Suprapubic skin (tissue), 4 donors: Measurements from ENCODE around the gene PIP4K2B. TPM values are rescaled to one million over a fixed set of nuclear protein-coding genes. Genes with fewer than 3 reads are reported as not detected.

Experiments
- DNase-seq, 2 donors: peaks; one replicate each; pipeline ENCODE4 v3.0.0-alpha.2; 2019; ENCODE audit warnings: low spot score in 2 of 2
- H3K27ac ChIP-seq: fragments of 200-600 bp; sonication (generic); one replicate; pipeline ENCODE4 v1.5.1; 2019
- H3K27me3 ChIP-seq: fragments of 200-600 bp; sonication (generic); one replicate; pipeline ENCODE4 v1.5.1; 2019
- H3K36me3 ChIP-seq: fragments of 200-600 bp; sonication (generic); one replicate; pipeline ENCODE4 v1.5.1; 2019
- H3K4me1 ChIP-seq: fragments of 200-600 bp; sonication (generic); one replicate; pipeline ENCODE4 v1.5.1; 2019
- H3K4me3 ChIP-seq: fragments of 200-600 bp; sonication (generic); one replicate; pipeline ENCODE4 v1.5.1; 2019; ENCODE audit warnings: mild to moderate bottlenecking
- H3K9me3 ChIP-seq: fragments of 200-600 bp; sonication (generic); one replicate; pipeline ENCODE4 v1.5.1; 2019
- EP300 ChIP-seq: sonication (generic); formaldehyde crosslinking; IDR thresholded peaks from one replicate; pipeline ENCODE4 v1.6.1; 2017; ENCODE audit warnings: antibody characterized with exemption
- POLR2A ChIP-seq, 2 donors: fragments of 450-650 bp; IDR thresholded peaks; one replicate each; pipeline ENCODE4 v1.6.1; 2017; ENCODE audit warnings: antibody characterized with exemption in 2 of 2, mild to moderate bottlenecking in 2 of 2, moderate library complexity in 2 of 2
- POLR2AphosphoS5 ChIP-seq, 3 donors: sonication (generic); formaldehyde crosslinking; IDR thresholded peaks; one replicate each; pipeline ENCODE4 v1.6.1; 2017; ENCODE audit warnings: antibody characterized with exemption in 3 of 3
- WGBS: methylation state at CpG from one replicate; pipeline ENCODE4 v1.1.5; 2018; 5-methylcytosine and 5-hydroxymethylcytosine counted together
- total RNA-seq, 4 donors: library from RNA; depleted of rRNA; stranded (reverse); fragments of >200 nt; gene quantifications; one replicate each; pipeline ENCODE4 v1.1.0, GENCODE V29; 2016
- TF ChIP-seq, protein P1 (sequence below), 2 donors: fragments of 200-600 bp in 1 of 2; fragments of 450-650 bp in 1 of 2; sonication (generic) in 1 of 2; IDR thresholded peaks; one replicate each; pipeline ENCODE4 v1.5.1; 2016 to 2019; ENCODE audit warnings: antibody characterized with exemption in 2 of 2, mild to moderate bottlenecking in 1 of 2, moderate library complexity in 1 of 2

Gene PIP4K2B
- total RNA-seq, 4 donors from 2014 or later: 31.0 to 46.7 (median 38.6) TPM

GRCh38 chr17:38725066-38725465 is 74.3 kb downstream of the PIP4K2B start:
- whole genome bisulfite sequencing: 83% methylated on average over 10 of the region's 10 CpGs
- H3K27ac ChIP-seq: no peak overlapping the region

DNA sequence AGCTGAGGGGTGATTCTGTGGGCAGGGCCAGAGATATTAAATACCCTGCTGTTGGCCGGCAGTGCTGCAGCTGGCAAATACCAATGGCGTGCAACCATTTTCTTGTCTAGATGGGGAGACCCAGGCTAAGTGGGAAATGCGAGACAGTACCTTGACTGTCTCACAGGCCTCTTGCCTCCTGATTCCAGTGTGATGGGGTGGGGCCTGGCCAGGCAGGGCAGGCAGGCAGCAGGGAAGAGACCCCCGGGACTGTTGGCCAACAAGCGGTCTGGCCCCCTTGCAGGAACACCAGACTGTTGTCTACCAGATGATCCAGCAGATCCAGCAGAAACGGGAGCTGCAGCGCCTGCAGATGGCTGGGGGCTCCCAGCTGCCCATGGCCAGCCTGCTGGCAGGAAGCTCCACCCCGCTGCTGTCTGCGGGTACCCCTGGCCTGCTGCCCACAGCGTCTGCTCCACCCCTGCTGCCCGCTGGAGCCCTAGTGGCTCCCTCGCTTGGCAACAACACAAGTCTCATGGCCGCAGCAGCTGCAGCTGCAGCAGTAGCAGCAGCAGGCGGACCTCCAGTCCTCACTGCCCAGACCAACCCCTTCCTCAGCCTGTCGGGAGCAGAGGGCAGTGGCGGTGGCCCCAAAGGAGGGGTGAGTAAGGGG is 74.9 kb downstream of the PIP4K2B start:
- Histone ChIP-seq H3K4me1 (peaks cover 21% of the 10 kb centered on the region), H3K36me3 (peaks cover 53% of the 10 kb centered on the region), H3K9me3 (no peaks in the 10 kb centered on the region), H3K27ac (no peak overlapping the region), H3K4me3 (no peak overlapping the region), H3K27me3 (no peaks in the 10 kb centered on the region)
- DNase-seq: no peak
- TF ChIP-seq, protein P1, sequence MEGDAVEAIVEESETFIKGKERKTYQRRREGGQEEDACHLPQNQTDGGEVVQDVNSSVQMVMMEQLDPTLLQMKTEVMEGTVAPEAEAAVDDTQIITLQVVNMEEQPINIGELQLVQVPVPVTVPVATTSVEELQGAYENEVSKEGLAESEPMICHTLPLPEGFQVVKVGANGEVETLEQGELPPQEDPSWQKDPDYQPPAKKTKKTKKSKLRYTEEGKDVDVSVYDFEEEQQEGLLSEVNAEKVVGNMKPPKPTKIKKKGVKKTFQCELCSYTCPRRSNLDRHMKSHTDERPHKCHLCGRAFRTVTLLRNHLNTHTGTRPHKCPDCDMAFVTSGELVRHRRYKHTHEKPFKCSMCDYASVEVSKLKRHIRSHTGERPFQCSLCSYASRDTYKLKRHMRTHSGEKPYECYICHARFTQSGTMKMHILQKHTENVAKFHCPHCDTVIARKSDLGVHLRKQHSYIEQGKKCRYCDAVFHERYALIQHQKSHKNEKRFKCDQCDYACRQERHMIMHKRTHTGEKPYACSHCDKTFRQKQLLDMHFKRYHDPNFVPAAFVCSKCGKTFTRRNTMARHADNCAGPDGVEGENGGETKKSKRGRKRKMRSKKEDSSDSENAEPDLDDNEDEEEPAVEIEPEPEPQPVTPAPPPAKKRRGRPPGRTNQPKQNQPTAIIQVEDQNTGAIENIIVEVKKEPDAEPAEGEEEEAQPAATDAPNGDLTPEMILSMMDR (IDR thresholded peaks at IDR 0.05): no peak
- no peak for TF ChIP-seq POLR2AphosphoS5 (IDR thresholded peaks at IDR 0.05)
- TF ChIP-seq EP300: no peak
- no peak for TF ChIP-seq POLR2A (IDR thresholded peaks at IDR 0.05)
- 81% methylated on average over 3 of the region's 16 CpGs for WGBS

More at GRCh38 chr17:38725066-38725465, 74.3 kb downstream of the PIP4K2B start:
- Histone ChIP-seq H3K27me3 (no peaks in the 10 kb centered on the region), H3K36me3 (peaks cover 47% of the 10 kb centered on the region), H3K4me3 (no peak overlapping the region), H3K9me3 (no peaks in the 10 kb centered on the region), H3K4me1 (peaks cover 22% of the 10 kb centered on the region)
- TF ChIP-seq POLR2AphosphoS5 (IDR thresholded peaks at IDR 0.05): no peak
- TF ChIP-seq EP300: no peak
- TF ChIP-seq, protein P1 (IDR thresholded peaks at IDR 0.05): no peak
- TF ChIP-seq POLR2A (IDR thresholded peaks at IDR 0.05): no peak
- no peak for DNase-seq

- Histone ChIP-seq H3K4me3 (no peak overlapping the region), H3K36me3 (peaks cover 72% of the 10 kb centered on the region), H3K9me3 (no peaks in the 10 kb centered on the region), H3K27ac (no peak overlapping the region), H3K4me1 (peaks cover 10% of the 10 kb centered on the region), H3K27me3 (no peaks in the 10 kb centered on the region)
- TF ChIP-seq, protein P1 (IDR thresholded peaks at IDR 0.05): no peak
- TF ChIP-seq POLR2AphosphoS5 (IDR thresholded peaks at IDR 0.05): no peak
- no peak for TF ChIP-seq POLR2A (IDR thresholded peaks at IDR 0.05)
- no peak for TF ChIP-seq EP300
- WGBS: 91% methylated on average over 13 of the region's 16 CpGs
- DNase-seq: no peak
These were observed 77.6 kb downstream of the PIP4K2B start for GRCh38 chr17:38721802-38722201.

DNA sequence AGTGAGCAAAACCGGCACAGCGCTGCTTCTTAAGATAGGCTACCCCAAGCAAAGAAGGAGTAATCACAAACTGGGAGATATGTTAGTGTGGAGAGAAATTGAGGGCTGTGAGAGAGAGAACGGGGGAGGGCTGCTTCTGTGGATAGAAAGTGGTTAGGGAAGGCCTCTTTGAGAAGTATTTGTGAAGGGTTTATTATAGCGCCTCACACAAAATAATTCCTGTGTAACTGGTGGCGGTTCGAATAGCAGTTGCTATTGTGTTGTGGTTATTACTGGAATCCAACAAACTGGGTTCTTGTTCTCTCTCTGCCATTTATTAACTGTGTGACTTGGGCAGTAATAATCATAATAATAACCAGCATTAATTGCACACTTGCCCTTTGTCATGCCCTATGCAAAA is 78.4 kb downstream of the PIP4K2B start:
- H3K4me3 ChIP-seq: no peak overlapping the region
- no peaks in the 10 kb centered on the region for H3K27me3 ChIP-seq
- H3K9me3 ChIP-seq: no peaks in the 10 kb centered on the region
- WGBS: 83% methylated on average over 6 of the region's 6 CpGs
- peaks cover 81% of the 10 kb centered on the region for H3K36me3 ChIP-seq
- no peak overlapping the region for H3K27ac ChIP-seq
- H3K4me1 ChIP-seq: peaks cover 10% of the 10 kb centered on the region
- DNase-seq: no peak
- TF ChIP-seq EP300 (no peak), POLR2A (IDR thresholded peaks at IDR 0.05) (no peak), POLR2AphosphoS5 (IDR thresholded peaks at IDR 0.05) (no peak)
- TF ChIP-seq, protein P1 (IDR thresholded peaks at IDR 0.05): no peak

DNA sequence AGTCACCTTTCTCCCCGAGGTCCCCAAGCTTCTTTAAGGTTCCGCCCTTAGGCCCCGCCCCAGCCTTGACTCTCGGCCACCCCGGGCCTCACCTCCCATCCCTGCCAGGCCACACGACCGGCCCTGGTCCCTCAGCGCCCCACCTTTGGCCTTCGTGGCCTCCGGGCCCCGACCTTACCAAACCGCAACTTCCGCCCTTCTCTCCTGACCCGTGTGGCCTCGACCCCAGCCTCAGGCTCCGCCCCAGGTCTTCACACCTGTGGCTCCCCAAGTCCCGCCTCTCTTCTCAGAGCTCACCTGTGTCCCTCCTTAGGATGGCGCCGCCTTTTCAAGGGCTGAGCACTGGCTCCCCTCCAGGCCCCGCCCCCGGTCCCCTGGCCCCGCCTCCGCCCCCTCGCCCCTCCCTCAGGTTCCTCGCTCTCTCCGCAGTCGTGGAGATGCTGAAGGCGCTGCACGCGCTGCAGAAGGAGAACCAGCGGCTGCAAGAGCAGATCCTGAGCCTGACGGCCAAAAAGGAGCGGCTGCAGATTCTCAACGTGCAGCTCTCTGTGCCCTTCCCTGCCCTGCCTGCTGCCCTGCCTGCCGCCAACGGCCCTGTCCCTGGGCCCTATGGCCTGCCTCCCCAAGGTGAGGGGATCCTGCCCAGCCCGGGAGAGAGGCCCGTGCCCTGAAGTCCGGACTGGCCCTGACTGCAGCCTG is 79.3 kb downstream of the PIP4K2B start:
- WGBS: 70% methylated on average over 37 of the region's 39 CpGs
- Histone ChIP-seq H3K27me3 (no peaks in the 10 kb centered on the region), H3K36me3 (peaks cover 83% of the 10 kb centered on the region)

More for the DNA sequence above, 79.3 kb downstream of the PIP4K2B start:
- TF ChIP-seq EP300 (no peak), POLR2AphosphoS5 (IDR thresholded peaks at IDR 0.05) (no peak), POLR2A (IDR thresholded peaks at IDR 0.05) (no peak)
- TF ChIP-seq, protein P1 (IDR thresholded peaks at IDR 0.05): no peak
- H3K4me3 ChIP-seq: no peak overlapping the region
- no peak for DNase-seq
- no peak overlapping the region for H3K27ac ChIP-seq
- H3K4me1 ChIP-seq: peaks cover 10% of the 10 kb centered on the region
- H3K9me3 ChIP-seq: no peaks in the 10 kb centered on the region
